Coronary artery (tissue), 2 donors: ENCODE measurements around the gene TOR4A.

ENCODE experiments used
- DNase-seq: peaks from one replicate; pipeline ENCODE4 v3.0.0-alpha.2; 2017; ENCODE audit warnings: low spot score
- H3K27ac ChIP-seq, 2 donors: fragments of 200-600 bp; sonication (generic); one replicate each; pipeline ENCODE4 v1.5.1; 2016 to 2019
- H3K4me3 ChIP-seq: fragments of 200-600 bp; sonication (generic); 2 replicates; pipeline ENCODE4 v1.5.1; 2016; ENCODE audit warnings: mild to moderate bottlenecking, moderate library complexity
- TF ChIP-seq, protein P1 (sequence below): fragments of 200-600 bp; sonication (generic); IDR thresholded peaks from one replicate; pipeline ENCODE4 v1.5.1; 2019; ENCODE audit warnings: antibody characterized with exemption

TOR4A gene

DNA sequence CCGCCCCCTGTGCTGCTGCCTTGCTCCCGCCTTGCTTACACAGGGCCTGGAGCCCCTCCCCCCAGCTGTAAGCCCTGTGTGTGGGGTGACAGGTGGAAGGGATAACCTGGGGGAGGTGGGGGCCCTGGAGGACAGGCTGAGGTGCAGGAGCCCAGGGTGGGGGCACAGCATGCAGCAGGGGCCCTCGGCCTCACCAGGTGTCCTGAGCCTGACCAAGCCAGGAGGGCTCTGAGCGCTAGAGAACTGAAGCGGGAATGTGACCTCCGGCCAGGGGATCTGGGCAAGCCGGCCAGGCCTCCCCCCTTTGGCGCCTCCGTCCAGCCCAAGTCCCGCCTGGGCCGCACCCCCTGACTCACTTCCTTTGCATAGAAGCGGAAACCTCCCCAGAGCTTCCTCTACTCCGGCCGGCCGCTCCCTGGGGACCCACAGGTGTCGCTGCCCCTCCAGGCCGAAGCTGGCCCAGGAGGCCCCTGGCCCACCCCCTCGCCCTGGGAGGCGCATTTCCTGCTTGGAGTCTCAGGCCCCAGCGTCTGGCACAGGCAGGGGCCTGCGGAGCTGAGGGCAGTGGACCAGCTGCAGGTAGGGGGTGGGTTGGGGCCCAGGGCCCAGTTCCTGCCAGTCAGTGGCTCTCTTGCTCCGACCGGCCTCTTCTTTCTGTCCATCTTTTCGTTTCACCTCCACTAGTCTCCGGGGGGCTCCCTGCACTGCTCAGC is at the start of gene TOR4A:
Gene TOR4A, plus strand, starts transcription at position 398 of the 713 bp plus-strand sequence. CDS start 964 bp downstream, outside the sequence.
- TF ChIP-seq, protein P1, sequence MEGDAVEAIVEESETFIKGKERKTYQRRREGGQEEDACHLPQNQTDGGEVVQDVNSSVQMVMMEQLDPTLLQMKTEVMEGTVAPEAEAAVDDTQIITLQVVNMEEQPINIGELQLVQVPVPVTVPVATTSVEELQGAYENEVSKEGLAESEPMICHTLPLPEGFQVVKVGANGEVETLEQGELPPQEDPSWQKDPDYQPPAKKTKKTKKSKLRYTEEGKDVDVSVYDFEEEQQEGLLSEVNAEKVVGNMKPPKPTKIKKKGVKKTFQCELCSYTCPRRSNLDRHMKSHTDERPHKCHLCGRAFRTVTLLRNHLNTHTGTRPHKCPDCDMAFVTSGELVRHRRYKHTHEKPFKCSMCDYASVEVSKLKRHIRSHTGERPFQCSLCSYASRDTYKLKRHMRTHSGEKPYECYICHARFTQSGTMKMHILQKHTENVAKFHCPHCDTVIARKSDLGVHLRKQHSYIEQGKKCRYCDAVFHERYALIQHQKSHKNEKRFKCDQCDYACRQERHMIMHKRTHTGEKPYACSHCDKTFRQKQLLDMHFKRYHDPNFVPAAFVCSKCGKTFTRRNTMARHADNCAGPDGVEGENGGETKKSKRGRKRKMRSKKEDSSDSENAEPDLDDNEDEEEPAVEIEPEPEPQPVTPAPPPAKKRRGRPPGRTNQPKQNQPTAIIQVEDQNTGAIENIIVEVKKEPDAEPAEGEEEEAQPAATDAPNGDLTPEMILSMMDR = no peak
- peak within 1 kb of the TSS; percentile 67 for H3K4me3 ChIP-seq
- peak within 1 kb of the TSS; percentile 70 to 85 for H3K27ac ChIP-seq
- peak; percentile 85 for DNase-seq

DNA sequence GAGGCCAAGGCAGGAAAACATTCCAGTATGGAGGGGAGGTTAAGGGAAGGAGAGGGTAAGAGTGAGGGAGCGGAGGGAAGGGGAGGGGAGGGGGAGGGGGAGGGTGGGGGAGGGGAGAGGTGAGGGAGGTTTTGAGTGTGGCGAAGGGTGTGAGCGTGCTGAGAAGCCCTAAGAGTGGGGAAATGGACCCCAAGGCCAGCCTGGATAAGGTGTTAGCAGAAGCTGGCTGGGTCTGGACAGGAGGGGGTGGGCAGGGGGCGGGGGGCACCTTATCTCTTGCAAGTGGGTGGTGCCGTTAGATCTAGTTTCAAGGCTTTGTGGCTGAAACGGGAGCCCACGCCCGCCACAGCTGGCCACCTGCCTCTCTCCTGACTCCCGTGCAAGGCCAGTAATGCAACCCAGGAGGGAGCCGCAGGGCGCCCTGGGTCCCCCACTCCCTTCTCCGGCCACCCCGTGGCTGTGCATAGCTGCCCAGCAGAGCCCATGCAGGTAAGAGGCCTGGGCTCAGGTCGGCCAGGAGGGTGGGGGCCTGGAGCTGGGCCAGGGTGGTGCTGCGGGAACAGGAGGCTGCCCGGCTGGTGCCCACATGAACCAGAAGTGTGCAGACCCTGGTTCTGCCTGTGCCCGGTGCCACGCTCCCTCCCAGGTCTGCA is 49.5 kb upstream of the TOR4A start:
- no peak overlapping the region for H3K27ac ChIP-seq
- DNase-seq = no peak
- H3K4me3 ChIP-seq = no peak overlapping the region
- TF ChIP-seq, protein P1 = no peak

DNA sequence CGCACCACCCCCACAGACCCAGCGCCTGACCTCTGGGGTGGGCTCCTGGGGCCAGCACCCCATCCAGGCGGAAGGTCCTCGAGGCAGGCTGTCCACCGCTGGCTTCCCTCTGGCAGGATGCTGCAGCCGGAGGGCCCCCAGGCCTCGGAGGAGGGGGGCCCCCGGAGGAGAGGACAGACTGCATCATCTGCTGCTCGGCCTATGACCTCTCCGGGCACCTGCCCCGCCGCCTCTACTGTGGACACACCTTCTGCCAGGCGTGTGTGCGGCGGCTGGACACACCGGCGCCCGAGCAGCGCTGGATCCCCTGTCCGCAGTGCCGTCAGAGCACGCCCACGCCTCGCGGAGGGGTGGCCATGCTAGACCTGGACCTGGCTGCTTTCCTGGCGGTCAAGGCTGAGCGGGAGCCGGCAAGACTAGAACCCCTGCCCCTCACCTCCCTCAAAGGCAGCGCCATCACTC is 49.0 kb upstream of the TOR4A start:
- TF ChIP-seq, protein P1 = no peak
- no peak overlapping the region for H3K4me3 ChIP-seq
- no peak for DNase-seq
- no peak overlapping the region for H3K27ac ChIP-seq

DNA sequence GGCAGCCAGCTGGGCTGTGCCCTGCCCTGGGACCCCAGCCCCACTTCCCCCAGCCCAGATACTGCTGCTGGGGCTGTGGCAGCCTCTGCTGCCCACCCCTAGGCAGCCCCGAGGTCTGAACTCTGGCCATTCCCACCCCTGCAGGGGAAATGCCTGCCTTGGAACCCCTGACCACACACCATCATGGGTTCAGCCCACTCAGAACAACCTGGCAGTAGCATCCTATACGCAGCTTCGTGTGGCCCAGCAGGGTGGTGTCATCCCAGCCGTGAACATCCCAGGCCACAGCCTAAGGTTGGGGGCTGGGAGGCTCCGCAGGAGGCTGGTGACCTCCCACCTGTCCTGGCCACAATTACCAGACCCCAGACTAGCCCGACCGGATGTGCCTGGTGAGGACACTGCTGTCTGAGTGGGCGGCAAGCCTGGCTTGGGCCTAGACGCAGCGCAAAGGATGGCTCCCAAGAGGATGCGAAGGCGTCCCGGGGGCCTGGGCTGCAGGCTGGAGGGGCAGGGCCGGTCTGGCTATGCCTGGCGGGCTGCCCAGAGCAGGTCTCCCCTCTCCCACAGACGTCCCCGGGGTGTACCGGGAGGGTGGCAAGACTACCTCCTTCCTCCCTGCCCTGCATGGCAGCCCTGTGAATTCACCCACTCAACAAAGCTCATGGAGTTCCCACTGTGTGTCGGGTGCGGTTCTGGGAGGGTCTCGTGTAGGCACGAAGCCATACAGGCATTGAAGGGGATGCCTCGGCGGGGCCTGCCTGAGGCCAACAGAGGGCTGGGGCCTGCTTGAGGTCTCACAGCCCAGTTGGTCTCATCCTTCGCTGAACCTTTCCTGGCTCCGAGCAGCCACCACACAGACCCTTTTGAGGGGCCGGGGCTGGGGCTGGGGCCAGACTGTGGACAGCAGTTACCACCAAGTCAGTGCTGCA is 48.3 kb upstream of the TOR4A start:
- TF ChIP-seq, protein P1 = no peak
- H3K4me3 ChIP-seq = no peak overlapping the region
- H3K27ac ChIP-seq = no peak overlapping the region
- no peak for DNase-seq

DNA sequence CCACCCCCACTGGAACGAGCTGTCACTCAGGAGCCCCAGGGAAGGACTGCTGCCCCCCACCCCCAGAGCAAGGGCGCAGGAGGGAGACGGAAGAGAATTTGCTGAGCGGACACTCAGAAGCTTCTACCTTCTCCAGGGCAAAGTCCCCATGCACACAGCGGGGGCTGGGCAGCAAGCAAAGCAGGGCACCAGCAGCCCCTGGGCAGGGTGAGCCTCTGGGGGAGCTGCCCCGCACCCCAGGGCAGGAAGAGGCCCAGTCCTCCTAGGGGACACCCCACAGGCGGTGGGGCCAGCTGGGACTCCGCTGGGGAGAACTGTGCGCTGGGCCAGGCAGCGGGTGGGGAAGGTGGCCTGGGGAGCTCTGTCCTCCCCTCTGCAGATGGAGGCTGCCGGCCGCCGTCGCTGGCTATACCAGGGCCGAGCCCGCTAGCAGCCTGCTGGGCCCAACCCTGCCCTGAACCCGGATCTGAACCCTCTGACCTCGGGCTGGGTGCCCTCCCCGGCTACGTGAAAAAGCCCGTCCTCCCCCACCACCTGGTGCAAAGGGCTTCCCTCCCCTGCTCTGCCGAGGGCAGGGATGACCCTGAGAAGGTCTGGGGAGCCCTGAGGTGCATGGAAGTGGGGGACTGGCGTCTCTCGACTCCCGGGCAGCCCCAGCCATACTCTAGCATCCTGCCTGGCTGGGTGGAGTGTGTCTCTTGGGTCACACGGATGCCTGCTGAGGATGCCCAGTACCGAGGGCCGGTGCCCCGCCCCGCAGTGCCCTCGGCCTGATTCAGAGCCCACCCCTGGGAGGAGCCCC is 47.4 kb upstream of the TOR4A start:
- Histone ChIP-seq H3K4me3 (no peak overlapping the region), H3K27ac (no peak overlapping the region)
- TF ChIP-seq, protein P1 = no peak
- DNase-seq = no peak

DNA sequence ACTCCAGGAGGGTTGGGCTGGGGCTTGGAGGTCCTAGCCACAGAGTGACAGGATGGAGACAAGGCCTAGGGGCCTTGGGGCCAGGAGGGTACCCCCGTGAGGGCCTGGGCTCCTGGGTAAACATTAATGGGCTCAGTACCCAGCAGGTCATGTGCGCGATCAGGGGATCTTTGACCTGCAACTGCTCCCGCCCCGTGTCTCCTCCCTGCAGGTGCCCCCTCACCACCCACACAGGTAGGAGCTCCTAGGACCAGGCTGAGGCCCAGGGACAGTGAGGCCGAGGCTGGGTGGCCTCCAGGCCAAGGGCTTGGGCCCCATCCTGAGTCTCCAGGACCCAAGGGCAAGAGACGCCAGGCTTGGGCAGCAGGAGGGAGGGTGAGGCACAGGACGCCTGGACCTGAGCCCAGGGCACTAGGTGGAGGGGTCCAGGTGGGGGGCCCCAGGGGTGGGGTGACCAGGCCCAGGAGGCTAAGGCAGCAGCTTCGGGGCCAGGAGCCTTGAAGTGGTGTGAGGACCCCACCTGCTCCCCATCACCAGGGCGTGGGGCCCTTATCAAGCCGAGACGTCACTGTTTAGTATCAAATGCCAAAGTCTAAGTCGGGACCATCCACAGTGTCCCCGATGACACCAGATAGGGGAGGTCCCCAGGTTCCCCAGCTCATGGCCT is 46.7 kb upstream of the TOR4A start, which contains the start of gene SLC34A3:
Gene SLC34A3, plus strand, starts transcription at position 197 of the 667 bp plus-strand sequence. CDS start 802 bp downstream, outside the sequence.
- TF ChIP-seq, protein P1 = no peak
- H3K27ac ChIP-seq = no peak within 1 kb of the TSS
- no peak within 1 kb of the TSS for H3K4me3 ChIP-seq
- DNase-seq = no peak
